ENCODE data around the gene PTPRM. TPM values are rescaled to one million over a fixed set of nuclear protein-coding genes. Genes with fewer than 3 reads are reported as not detected.
"Not testable (repeated sequence)": the region's sequence is repeated elsewhere in the genome, so short reads cannot be mapped to it uniquely, and the experiment has no call there.

Gene PTPRM
- total RNA-seq, 1 donor from 2014 or later: 131 TPM

DNA sequence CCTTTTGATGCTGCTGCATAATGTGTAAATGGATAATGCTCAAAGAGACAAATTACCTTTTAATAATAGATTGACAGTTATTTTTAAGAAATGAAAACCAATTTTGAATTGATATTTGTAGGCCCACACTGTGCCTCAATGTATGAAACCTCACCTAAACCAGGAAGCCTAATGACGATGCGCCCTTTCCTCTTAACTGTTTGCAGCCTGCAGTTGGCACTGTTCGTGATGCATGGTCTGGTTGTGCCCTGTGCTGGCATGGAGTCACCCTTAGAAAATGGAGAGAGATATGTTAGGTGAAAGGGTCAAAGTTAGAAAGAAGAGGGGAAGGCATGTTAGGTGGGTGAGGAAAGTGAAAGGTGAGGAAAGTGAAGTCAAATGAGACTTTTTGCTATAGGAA is 390.2 kb downstream of the PTPRM start:
- H3K27ac Mint-ChIP-seq (ENCODE audit: unreplicated experiment): no peak overlapping the region
- no peak for DNase-seq (ENCODE audit: low spot score)
- no peak overlapping the region for H3K4me3 Mint-ChIP-seq (ENCODE audit: unreplicated experiment)
- no peaks in the 10 kb centered on the region for H3K27me3 Mint-ChIP-seq (ENCODE audit: low read depth)
- H3K4me1 Mint-ChIP-seq (ENCODE audit: low read depth): peaks cover 42% of the 10 kb centered on the region
- no peaks in the 10 kb centered on the region for H3K9me3 Mint-ChIP-seq (ENCODE audit: low read depth)
- peaks cover 2% of the 10 kb centered on the region for H3K36me3 Mint-ChIP-seq (ENCODE audit: low read depth)
- TF ChIP-seq CTCF (IDR thresholded peaks at IDR 0.05): no peak

DNA sequence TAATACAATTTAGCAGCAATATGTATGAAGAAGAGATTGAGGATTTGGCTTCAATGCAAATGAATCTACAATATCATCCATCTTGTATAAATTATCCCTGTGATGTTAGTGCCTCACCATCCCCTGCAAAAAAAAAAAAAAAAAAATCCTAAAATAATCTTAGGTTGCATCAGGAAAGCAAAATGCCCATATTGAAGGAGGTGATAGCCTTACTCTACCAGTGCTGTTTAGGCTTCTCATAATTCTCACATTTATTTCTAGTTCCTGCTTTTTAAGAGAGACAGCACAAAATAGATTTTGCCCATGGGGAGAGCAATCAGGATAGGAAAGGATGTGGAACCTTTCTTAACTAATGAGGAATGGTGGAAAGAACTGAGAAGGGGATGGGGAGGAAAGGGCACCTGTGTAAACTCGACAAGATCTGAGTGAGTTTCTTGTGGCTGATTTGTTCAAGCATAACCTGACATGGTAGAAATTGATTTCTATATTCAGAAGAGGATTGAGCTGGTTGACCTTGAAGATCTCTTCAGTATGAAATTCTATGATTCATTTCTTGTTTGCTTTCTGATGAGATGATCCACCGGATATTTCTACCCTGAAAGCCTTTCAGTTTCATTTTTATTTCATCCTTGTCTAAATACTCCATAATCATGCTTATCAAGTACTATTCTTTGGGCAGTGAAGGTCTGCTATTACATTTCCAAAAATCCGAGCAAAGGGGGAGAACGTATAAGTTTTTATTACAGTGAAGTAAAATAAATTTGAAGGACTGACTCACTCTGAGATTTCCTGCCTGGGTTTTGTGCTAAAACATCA is 391.2 kb downstream of the PTPRM start:
- peaks cover 44% of the 10 kb centered on the region for H3K4me1 Mint-ChIP-seq (ENCODE audit: low read depth)
- no peaks in the 10 kb centered on the region for H3K27me3 Mint-ChIP-seq (ENCODE audit: low read depth)
- no peaks in the 10 kb centered on the region for H3K9me3 Mint-ChIP-seq (ENCODE audit: low read depth)
- TF ChIP-seq CTCF (IDR thresholded peaks at IDR 0.05): no peak
- peak overlapping the region; percentile 63 for H3K4me3 Mint-ChIP-seq (ENCODE audit: unreplicated experiment)
- peak overlapping the region; percentile 98 for H3K27ac Mint-ChIP-seq (ENCODE audit: unreplicated experiment)
- H3K36me3 Mint-ChIP-seq (ENCODE audit: low read depth): no peaks in the 10 kb centered on the region
- DNase-seq (ENCODE audit: low spot score): no peak

DNA sequence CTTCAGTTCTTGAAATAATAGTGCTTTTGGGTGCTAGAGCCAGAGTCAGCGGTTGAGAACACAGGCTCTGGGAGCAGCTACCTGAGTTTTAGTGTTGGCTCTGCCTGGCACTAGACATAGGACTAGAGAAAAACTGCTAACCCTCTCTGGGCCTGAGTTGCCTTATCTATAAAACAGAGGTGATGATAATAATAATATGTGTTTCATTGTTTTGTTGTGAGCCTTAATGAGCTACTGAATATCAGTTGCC is 391.7 kb downstream of the PTPRM start:
- Mint-ChIP-seq H3K9me3 (ENCODE audit: low read depth) (no peaks in the 10 kb centered on the region), H3K4me1 (ENCODE audit: low read depth) (peaks cover 49% of the 10 kb centered on the region), H3K4me3 (ENCODE audit: unreplicated experiment) (peak overlapping the region; percentile 63), H3K27me3 (ENCODE audit: low read depth) (no peaks in the 10 kb centered on the region), H3K36me3 (ENCODE audit: low read depth) (no peaks in the 10 kb centered on the region), H3K27ac (ENCODE audit: unreplicated experiment) (peak overlapping the region; percentile 98)
- TF ChIP-seq CTCF (IDR thresholded peaks at IDR 0.05): no peak
- DNase-seq (ENCODE audit: low spot score): no peak

DNA sequence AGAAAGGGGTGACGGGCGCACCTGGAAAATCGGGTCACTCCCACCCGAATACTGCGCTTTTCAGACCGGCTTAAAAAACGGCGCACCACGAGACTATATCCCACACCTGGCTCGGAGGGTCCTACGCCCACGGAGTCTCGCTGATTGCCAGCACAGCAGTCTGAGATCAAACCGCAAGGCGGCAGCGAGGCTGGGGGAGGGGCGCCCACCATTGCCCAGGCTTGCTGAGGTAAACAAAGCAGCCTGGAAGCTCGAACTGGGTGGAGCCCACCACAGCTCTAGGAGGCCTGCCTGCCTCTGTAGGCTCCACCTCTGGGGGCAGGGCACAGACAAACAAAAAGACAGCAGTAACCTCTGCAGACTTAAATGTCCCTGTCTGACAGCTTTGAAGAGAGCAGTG is 399.6 kb downstream of the PTPRM start:
- not testable (repeated sequence) for H3K27ac Mint-ChIP-seq (ENCODE audit: unreplicated experiment); H3K27me3 Mint-ChIP-seq (ENCODE audit: low read depth); H3K9me3 Mint-ChIP-seq (ENCODE audit: low read depth); H3K36me3 Mint-ChIP-seq (ENCODE audit: low read depth); H3K4me3 Mint-ChIP-seq (ENCODE audit: unreplicated experiment); DNase-seq (ENCODE audit: low spot score)
- H3K4me1 Mint-ChIP-seq (ENCODE audit: low read depth): peaks cover 21% of the 10 kb centered on the region

DNA sequence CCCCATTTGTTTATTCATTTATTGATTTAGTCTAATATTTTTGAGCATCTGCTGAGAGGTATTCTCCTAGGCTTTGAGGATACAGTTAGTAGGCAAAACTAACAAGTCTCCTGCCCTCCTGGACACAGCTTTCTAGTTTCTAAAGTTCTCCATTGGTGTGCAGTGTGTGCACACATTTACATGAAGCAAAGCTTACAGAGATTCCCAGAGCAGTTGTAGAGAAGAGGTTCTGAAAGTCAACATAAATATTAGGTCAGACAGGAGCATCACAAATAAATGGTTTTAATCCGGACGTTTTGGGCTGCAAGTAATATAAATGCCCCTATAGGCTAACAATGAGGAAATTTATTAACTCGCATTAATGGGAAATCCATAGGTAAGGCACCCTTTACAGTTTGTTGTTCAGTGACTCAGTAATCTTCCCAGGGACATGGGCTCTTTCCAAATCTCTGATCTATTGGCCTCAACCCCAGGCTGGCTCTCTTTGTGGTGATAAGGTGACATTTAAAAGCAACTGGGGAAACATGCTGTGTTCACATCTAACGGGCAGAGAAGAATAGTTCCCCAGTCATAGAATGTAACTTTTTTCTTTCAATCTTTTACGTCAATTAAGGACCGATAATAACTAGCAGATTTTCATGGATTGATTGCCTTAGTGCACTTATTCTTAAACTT is 407.2 kb downstream of the PTPRM start:
- Mint-ChIP-seq H3K36me3 (ENCODE audit: low read depth) (peaks cover 5% of the 10 kb centered on the region), H3K4me3 (ENCODE audit: unreplicated experiment) (no peak overlapping the region), H3K27ac (ENCODE audit: unreplicated experiment) (no peak overlapping the region), H3K9me3 (ENCODE audit: low read depth) (no peaks in the 10 kb centered on the region), H3K27me3 (ENCODE audit: low read depth) (no peaks in the 10 kb centered on the region), H3K4me1 (ENCODE audit: low read depth) (no peaks in the 10 kb centered on the region)
- TF ChIP-seq CTCF (IDR thresholded peaks at IDR 0.05): no peak
- no peak for DNase-seq (ENCODE audit: low spot score)

- Mint-ChIP-seq H3K9me3 (ENCODE audit: low read depth) (no peaks in the 10 kb centered on the region), H3K4me1 (ENCODE audit: low read depth) (peaks cover 3% of the 10 kb centered on the region), H3K4me3 (ENCODE audit: unreplicated experiment) (no peak overlapping the region), H3K27me3 (ENCODE audit: low read depth) (no peaks in the 10 kb centered on the region), H3K27ac (ENCODE audit: unreplicated experiment) (no peak overlapping the region), H3K36me3 (ENCODE audit: low read depth) (peaks cover 7% of the 10 kb centered on the region)
- DNase-seq (ENCODE audit: low spot score): no peak
- no peak for TF ChIP-seq CTCF (IDR thresholded peaks at IDR 0.05)
These were observed 410.8 kb downstream of the PTPRM start for GRCh38 chr18:7977897-7978296.
